ENCODE measurements around the gene PTPN14.

DNA sequence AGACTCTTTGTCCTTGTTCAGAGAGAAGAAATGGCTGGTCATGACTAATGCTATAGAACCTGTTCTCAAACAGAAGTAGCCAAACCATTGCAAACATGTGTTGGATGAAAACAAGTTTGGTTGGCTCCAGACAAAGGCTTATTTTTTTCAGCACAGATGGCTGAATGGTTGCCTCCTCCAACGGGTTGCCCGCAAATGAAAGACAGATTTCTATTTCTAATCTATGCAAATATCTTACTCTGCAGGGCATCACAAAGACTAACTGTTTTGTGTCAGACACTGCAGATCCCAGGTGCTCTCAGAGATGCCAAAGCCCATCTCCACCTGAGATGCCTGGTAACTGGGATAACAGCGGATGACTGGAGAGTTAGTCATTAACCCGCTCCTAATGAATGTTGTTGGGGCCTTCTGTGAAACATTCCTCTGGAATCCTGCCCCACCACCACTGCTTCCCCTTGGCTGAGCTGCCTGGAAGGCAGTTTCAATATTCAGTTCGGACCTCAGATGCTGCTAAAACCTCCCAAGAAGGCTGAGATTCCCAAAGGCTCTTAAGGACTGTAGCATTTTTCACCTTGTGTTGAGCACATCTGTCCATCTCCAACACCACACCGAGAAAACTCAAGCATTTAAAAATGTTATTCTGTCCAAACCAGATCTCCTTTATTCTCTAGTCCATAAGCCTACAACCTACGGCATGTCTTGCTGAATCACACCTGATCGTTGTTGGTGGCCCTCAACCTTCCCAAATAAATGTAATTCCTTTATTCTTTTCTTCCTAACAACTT is 104.4 kb downstream of the PTPN14 start:
- TF ChIP-seq, protein P1, sequence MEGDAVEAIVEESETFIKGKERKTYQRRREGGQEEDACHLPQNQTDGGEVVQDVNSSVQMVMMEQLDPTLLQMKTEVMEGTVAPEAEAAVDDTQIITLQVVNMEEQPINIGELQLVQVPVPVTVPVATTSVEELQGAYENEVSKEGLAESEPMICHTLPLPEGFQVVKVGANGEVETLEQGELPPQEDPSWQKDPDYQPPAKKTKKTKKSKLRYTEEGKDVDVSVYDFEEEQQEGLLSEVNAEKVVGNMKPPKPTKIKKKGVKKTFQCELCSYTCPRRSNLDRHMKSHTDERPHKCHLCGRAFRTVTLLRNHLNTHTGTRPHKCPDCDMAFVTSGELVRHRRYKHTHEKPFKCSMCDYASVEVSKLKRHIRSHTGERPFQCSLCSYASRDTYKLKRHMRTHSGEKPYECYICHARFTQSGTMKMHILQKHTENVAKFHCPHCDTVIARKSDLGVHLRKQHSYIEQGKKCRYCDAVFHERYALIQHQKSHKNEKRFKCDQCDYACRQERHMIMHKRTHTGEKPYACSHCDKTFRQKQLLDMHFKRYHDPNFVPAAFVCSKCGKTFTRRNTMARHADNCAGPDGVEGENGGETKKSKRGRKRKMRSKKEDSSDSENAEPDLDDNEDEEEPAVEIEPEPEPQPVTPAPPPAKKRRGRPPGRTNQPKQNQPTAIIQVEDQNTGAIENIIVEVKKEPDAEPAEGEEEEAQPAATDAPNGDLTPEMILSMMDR (conservative IDR thresholded peaks at IDR 0.05), result no peak
- no peak for TF ChIP-seq ZFX (IDR thresholded peaks at IDR 0.05)

Measured in C4-2B (cell line).